GM21786 (cell line): ENCODE data around the gene MAB21L2.

Experiments
- ATAC-seq: cut with Tn5 transposase; IDR thresholded peaks from one replicate; pipeline ENCODE4 v1.9.1; 2021; ENCODE audit not compliant: unreplicated experiment

Gene MAB21L2

GRCh38 chr4:150600812-150601445 is 19.0 kb downstream of the MAB21L2 start:
- peak; percentile 12 for ATAC-seq

- no peak for ATAC-seq
These were observed 27.2 kb downstream of the MAB21L2 start for GRCh38 chr4:150609131-150609530.

- no peak for ATAC-seq
These were observed 37.1 kb downstream of the MAB21L2 start for GRCh38 chr4:150619042-150619441.

GRCh38 chr4:150624055-150624454 is 42.1 kb downstream of the MAB21L2 start:
- ATAC-seq: no peak

DNA sequence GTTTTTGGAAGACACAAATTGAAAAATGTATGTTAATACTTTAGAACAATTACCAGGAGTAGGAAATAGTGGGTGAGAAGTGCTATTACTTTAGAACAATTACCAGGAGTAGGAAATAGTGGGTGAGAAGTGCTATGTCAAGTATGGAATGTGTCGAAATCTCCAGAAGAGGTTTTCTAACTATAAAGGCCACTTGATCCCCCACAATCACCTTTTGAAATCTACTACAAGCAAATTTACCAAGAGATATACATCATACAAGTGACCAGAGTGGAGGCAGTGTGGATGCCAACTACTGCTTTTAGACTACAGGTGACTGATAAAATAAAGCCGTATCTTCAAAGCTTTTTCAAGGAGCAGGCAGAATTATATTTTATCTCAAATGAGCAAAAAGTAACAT is 43.1 kb downstream of the MAB21L2 start:
- no peak for ATAC-seq

DNA sequence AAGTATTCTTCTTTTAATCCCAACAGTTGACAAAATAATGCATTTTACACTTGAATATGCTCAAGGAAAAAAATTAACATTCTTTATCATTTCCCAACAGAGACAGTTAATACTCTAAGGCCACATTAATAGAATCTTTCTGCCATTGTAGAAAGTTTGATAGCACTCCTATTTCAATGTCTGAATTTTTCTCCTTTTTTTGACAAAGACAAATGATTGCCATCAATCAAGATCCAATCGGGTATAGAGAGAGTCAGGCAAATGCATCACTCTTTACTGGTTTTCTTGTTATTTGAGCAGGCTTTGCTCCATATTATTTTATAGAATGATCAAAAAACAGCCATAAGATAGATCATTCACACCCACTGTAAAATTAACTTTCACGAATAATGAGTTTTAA is 46.1 kb downstream of the MAB21L2 start:
- ATAC-seq: no peak

- ATAC-seq: no peak
These were observed 50.7 kb downstream of the MAB21L2 start for GRCh38 chr4:150632639-150633038.
